Liver (tissue), 9 donors: ENCODE measurements around the gene BIN2. TPM values are rescaled to one million over a fixed set of nuclear protein-coding genes. Genes with fewer than 3 reads are reported as not detected.

Experiments
- DNase-seq: peaks from one replicate; pipeline ENCODE4 v3.0.0-alpha.2; 2017; ENCODE audit warnings: low spot score
- H3K27ac ChIP-seq, 2 donors: one replicate each; pipeline ENCODE4 v1.7.0; 2013; ENCODE audit warnings: inconsistent platforms in 2 of 2, low read length in 2 of 2, control low read depth in 1 of 2, low read depth in 1 of 2, mild to moderate bottlenecking in 1 of 2
- H3K27me3 ChIP-seq, 4 donors: one replicate each; pipeline versions ENCODE4 v1.6.1 to v1.7.0; 2013; ENCODE audit warnings: low read length in 3 of 4, inconsistent platforms in 1 of 4, mild to moderate bottlenecking in 1 of 4, moderate library complexity in 1 of 4; ENCODE audit not compliant: control insufficient read depth in 4 of 4, insufficient read depth in 4 of 4
- H3K36me3 ChIP-seq, 4 donors: one replicate each; pipeline versions ENCODE4 v1.6.1 to v1.7.0; 2013; ENCODE audit warnings: low read length in 3 of 4, mild to moderate bottlenecking in 3 of 4, low read depth in 1 of 4, moderate library complexity in 1 of 4; ENCODE audit not compliant: control insufficient read depth in 4 of 4, insufficient read depth in 3 of 4
- H3K4me1 ChIP-seq, 4 donors: one replicate each; pipeline versions ENCODE4 v1.6.1 to v1.7.0; 2013; ENCODE audit warnings: low read length in 3 of 4, mild to moderate bottlenecking in 3 of 4, moderate library complexity in 1 of 4; ENCODE audit not compliant: control insufficient read depth in 4 of 4, insufficient read depth in 4 of 4
- H3K4me3 ChIP-seq, 3 donors: one replicate each; pipeline versions ENCODE4 v1.6.1 to v1.7.0; 2013; ENCODE audit warnings: low read length in 3 of 3, control low read depth in 1 of 3, low read depth in 1 of 3, mild to moderate bottlenecking in 1 of 3
- H3K9ac ChIP-seq, 2 donors: one replicate each; pipeline ENCODE4 v1.7.0; 2013; ENCODE audit warnings: low read length in 2 of 2, mild to moderate bottlenecking in 2 of 2, moderate library complexity in 2 of 2, control low read depth in 1 of 2, low read depth in 1 of 2
- H3K9me3 ChIP-seq, 4 donors: one replicate each; pipeline versions ENCODE4 v1.6.1 to v1.7.0; 2013; ENCODE audit warnings: low read length in 3 of 4; ENCODE audit not compliant: control insufficient read depth in 4 of 4
- ATF3 ChIP-seq: IDR thresholded peaks from 2 replicates; pipeline ENCODE4 v1.6.1; 2016; ENCODE audit warnings: antibody characterized with exemption
- CTCF ChIP-seq: fragments of 150-350 bp; IDR thresholded peaks from 2 replicates; pipeline ENCODE4 v1.5.1; 2017; ENCODE audit warnings: improper control_type of control experiment, low read depth, low read length; ENCODE audit not compliant: missing input control
- EGR1 ChIP-seq, 2 donors: IDR thresholded peaks; 2 replicates each; pipeline ENCODE4 v1.6.1; 2016 to 2018; ENCODE audit warnings: antibody characterized with exemption in 2 of 2, low read depth in 2 of 2
- FOXA1 ChIP-seq: IDR thresholded peaks from 2 replicates; pipeline ENCODE4 v1.6.1; 2016; ENCODE audit warnings: antibody characterized with exemption
- FOXA2 ChIP-seq: IDR thresholded peaks from 2 replicates; pipeline ENCODE4 v1.6.1; 2016; ENCODE audit warnings: antibody characterized with exemption
- GABPA ChIP-seq, 2 donors: IDR thresholded peaks in 1 of 2; conservative IDR thresholded peaks in 1 of 2; 2 replicates each; pipeline ENCODE4 v1.6.1; 2016; ENCODE audit warnings: antibody characterized with exemption in 2 of 2, mild to moderate bottlenecking in 1 of 2, moderate library complexity in 1 of 2
- HNF4A ChIP-seq, 2 donors: conservative IDR thresholded peaks; 2 replicates each; pipeline ENCODE4 v1.6.1; 2016; ENCODE audit warnings: antibody characterized with exemption in 2 of 2, mild to moderate bottlenecking in 2 of 2
- HNF4G ChIP-seq: IDR thresholded peaks from 2 replicates; pipeline ENCODE4 v1.6.1; 2016; ENCODE audit warnings: antibody characterized with exemption
- JUND ChIP-seq, 2 donors: IDR thresholded peaks; 2 replicates each; pipeline ENCODE4 v1.6.1; 2016; ENCODE audit warnings: antibody characterized with exemption in 2 of 2
- NR2F2 ChIP-seq: IDR thresholded peaks from 2 replicates; pipeline ENCODE4 v1.6.1; 2016; ENCODE audit warnings: antibody characterized with exemption
- RAD21 ChIP-seq, 2 donors: IDR thresholded peaks; 2 replicates each; pipeline ENCODE4 v1.6.1; 2016; ENCODE audit warnings: antibody characterized with exemption in 2 of 2, mild to moderate bottlenecking in 2 of 2
- RXRA ChIP-seq, 2 donors: IDR thresholded peaks; 2 replicates each; pipeline ENCODE4 v1.6.1; 2017 to 2018; ENCODE audit warnings: antibody characterized with exemption in 2 of 2, mild to moderate bottlenecking in 1 of 2
- SP1 ChIP-seq: IDR thresholded peaks from 2 replicates; pipeline ENCODE4 v1.6.1; 2018; ENCODE audit warnings: antibody characterized with exemption, mild to moderate bottlenecking
- TAF1 ChIP-seq: conservative IDR thresholded peaks from 2 replicates; pipeline ENCODE4 v1.6.1; 2016; ENCODE audit warnings: antibody characterized with exemption, mild to moderate bottlenecking
- ZBTB33 ChIP-seq: IDR thresholded peaks from 2 replicates; pipeline ENCODE4 v1.6.1; 2016; ENCODE audit warnings: antibody characterized with exemption
- WGBS: extraction: QIAGEN DNeasy Blood & Tissue Kit; methylation state at CpG from one replicate; pipeline ENCODE4 v1.1.7; 2013; 5-methylcytosine and 5-hydroxymethylcytosine counted together
- polyA plus RNA-seq, 2 donors: library from polyadenylated mRNA; stranded (reverse) in 1 of 2; unstranded in 1 of 2; fragments of 200-250 nt in 1 of 2; fragments of >200 nt in 1 of 2; fragmentation: Nextera tagmentation in 1 of 2; extraction: Ambion mirVana in 1 of 2; gene quantifications; one replicate each; pipeline versions ENCODE4 v1.2.1 to v1.2.3, GENCODE V29; 2013 to 2015
- total RNA-seq, 2 donors: library from RNA; depleted of rRNA; stranded (reverse); fragments of >200 nt; gene quantifications; one replicate each; pipeline ENCODE4 v1.2.3, GENCODE V29; 2014
- TF ChIP-seq, protein P1 (sequence below): IDR thresholded peaks from 2 replicates; pipeline ENCODE4 v1.6.1; 2016; ENCODE audit warnings: antibody characterized with exemption, mild to moderate bottlenecking
- donor health status: healthy.
- donor health status: healthy.
- donor health status: healthy.
- donor health status: healthy.
- donor health status: healthy.

BIN2 gene
- total and polyA plus RNA-seq, 4 donors: 1.9 to 10.2 (median 4.4) TPM

DNA sequence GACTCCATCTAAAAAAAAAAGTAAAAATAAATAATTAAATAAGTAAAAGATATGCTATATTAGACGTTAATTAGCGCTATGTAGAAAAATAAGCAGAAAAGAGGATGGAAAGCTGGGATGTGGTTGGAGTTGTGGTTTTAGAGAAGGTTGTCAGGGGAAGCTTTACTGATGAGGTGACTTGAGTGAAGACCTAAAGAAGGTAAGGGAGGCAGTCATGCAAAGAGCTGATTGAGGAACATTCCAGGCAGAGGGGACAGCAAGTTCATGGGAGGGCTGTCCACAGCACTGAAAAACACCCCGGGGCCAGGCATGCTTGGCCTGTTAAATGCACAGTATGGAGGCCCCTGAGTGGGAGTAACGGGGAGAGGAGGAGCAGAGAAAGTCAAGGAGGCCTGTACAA is 69.4 kb downstream of the BIN2 start:
- H3K9me3 ChIP-seq: no peaks in the 10 kb centered on the region
- H3K27me3 ChIP-seq: no peaks in the 10 kb centered on the region
- H3K27ac ChIP-seq: no peak overlapping the region
- H3K9ac ChIP-seq: no peak overlapping the region
- DNase-seq: no peak
- no peaks in the 10 kb centered on the region for H3K36me3 ChIP-seq
- WGBS: 95% methylated on average over 4 of the region's 4 CpGs
- H3K4me1 ChIP-seq: no peaks in the 10 kb centered on the region
- TF ChIP-seq ZBTB33 (no peak), FOXA1 (no peak), TAF1 (no peak), ATF3 (no peak), HNF4A (conservative IDR thresholded peaks at IDR 0.05) (no peak), HNF4G (no peak), FOXA2 (no peak), RAD21 (IDR thresholded peaks at IDR 0.05) (no peak), RXRA (IDR thresholded peaks at IDR 0.05) (no peak), CTCF (no peak), EGR1 (IDR thresholded peaks at IDR 0.05; ENCODE audit: low read depth in 2 of 2) (no peak), JUND (IDR thresholded peaks at IDR 0.05) (no peak), GABPA (IDR thresholded peaks at IDR 0.05 in 1 of 2, conservative IDR thresholded peaks at IDR 0.05 in 1 of 2) (no peak)
- H3K4me3 ChIP-seq: no peak overlapping the region

DNA sequence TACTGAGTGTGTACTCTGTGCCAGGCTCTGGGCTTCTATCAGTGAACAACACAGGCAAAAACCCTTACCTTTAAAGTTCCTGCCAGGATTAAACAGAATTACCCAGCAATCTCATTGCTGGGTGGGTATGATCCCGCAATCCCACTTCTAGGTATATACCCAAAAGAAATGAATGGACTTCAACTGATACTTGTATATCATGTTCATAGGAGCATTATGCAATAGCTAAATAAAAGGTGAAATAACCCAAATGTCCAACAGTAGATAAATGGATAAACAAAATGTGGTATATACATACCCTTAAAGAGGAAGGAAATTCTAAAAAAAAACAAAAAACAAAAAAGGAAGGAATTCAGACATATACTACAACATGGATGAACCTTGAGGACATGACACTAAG is 70.7 kb downstream of the BIN2 start:
- Histone ChIP-seq H3K9ac (no peak overlapping the region), H3K4me1 (no peaks in the 10 kb centered on the region), H3K36me3 (no peaks in the 10 kb centered on the region), H3K9me3 (no peaks in the 10 kb centered on the region), H3K27ac (no peak overlapping the region), H3K4me3 (no peak overlapping the region), H3K27me3 (no peaks in the 10 kb centered on the region)
- no peak for DNase-seq
- WGBS: 97% methylated on average over 1 of the region's 1 CpG
- TF ChIP-seq FOXA2: no peak
- no peak for TF ChIP-seq RXRA (IDR thresholded peaks at IDR 0.05)
- no peak for TF ChIP-seq ZBTB33
- no peak for TF ChIP-seq RAD21 (IDR thresholded peaks at IDR 0.05)
- TF ChIP-seq HNF4A (conservative IDR thresholded peaks at IDR 0.05): no peak
- TF ChIP-seq, protein P1, sequence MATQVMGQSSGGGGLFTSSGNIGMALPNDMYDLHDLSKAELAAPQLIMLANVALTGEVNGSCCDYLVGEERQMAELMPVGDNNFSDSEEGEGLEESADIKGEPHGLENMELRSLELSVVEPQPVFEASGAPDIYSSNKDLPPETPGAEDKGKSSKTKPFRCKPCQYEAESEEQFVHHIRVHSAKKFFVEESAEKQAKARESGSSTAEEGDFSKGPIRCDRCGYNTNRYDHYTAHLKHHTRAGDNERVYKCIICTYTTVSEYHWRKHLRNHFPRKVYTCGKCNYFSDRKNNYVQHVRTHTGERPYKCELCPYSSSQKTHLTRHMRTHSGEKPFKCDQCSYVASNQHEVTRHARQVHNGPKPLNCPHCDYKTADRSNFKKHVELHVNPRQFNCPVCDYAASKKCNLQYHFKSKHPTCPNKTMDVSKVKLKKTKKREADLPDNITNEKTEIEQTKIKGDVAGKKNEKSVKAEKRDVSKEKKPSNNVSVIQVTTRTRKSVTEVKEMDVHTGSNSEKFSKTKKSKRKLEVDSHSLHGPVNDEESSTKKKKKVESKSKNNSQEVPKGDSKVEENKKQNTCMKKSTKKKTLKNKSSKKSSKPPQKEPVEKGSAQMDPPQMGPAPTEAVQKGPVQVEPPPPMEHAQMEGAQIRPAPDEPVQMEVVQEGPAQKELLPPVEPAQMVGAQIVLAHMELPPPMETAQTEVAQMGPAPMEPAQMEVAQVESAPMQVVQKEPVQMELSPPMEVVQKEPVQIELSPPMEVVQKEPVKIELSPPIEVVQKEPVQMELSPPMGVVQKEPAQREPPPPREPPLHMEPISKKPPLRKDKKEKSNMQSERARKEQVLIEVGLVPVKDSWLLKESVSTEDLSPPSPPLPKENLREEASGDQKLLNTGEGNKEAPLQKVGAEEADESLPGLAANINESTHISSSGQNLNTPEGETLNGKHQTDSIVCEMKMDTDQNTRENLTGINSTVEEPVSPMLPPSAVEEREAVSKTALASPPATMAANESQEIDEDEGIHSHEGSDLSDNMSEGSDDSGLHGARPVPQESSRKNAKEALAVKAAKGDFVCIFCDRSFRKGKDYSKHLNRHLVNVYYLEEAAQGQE: no peak
- no peak for TF ChIP-seq TAF1
- TF ChIP-seq SP1: no peak
- TF ChIP-seq NR2F2: no peak
